ENCODE results near the gene PRTG.
"Not testable (repeated sequence)": the region's sequence is repeated elsewhere in the genome, so short reads cannot be mapped to it uniquely, and the experiment has no call there.

The PRTG gene

DNA sequence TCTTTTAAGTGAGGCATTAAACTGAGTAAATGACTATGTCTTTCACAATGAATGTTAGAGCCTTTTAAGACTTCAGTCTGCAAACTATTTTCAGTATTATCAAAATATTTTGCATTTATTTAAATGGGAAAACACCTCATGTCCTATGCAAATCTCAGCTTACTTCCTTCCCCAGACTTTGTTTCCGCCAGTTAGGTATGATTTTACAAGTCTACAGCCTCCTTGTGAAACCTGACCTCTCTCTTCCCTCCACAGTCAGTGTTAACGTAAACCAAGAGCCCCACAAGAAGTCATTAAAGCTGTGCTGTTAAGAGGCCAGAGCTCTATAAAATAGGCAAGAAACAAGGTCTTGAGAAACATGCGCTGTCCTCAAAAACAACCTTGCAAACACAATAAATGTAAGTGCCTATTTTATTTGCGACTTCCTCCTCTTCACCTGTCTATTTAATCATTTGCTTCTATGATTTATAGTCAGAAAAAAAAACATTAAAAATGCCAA is 48.3 kb downstream of the PRTG start:
- DNase-seq: no peak

DNA sequence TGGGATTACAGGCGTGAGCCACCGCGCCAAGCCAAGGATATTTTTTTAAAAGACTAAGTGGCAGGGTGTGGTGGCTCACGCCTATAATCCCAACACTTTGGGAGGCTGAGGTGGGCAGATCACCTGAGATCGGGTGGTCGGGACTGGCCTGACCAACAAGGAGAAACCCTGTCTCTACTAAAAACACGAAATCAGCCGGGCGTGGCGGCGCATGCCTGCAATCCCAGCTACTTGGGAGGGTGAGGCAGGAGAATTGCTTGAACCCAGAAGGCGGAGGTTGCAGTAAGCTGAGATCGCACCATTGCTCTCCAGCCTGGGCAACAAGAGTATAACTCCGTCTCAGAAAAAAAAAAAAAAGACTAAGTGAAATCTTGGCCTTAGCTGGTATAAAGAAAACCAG is 49.8 kb downstream of the PRTG start:
- not testable (repeated sequence) for DNase-seq

DNA sequence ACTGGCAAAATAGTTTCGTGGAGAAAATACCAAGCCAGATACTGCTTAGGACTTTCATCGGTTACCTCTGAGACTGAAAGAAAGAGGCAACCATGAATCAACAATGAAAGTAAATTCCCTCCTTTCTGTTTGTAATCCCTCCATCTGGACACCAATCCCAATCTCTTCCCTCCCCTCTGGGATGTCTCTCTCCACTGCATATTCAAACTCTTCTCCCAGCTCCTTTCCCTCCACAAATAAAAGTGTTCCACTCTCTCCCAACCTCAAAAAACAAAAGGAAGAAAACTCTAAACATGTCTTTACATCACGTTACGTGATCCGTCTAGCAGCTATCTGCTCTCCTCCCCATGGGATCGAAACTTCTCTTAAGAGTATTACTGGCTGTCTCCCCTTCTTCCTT is 55.2 kb downstream of the PRTG start:
- DNase-seq: no peak

DNA sequence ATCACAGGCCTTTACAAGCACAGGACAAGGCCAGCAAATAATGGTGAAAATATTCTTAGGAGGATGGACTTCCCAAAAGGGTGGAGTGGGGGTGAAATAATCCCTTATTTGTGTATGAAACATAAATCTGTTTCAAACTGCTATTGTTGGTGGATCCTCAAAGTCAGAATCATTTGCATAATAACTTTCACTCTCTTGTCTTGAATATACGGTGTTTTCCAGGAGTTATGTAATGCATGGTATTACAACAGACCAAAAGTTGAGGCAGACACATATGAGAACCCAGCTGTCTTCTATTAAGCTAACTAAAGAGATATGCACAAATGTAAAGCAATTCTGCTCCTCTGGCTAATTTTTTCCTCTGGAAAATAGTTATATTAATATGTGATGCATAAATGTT is 57.7 kb downstream of the PRTG start:
- no peak for DNase-seq

DNA sequence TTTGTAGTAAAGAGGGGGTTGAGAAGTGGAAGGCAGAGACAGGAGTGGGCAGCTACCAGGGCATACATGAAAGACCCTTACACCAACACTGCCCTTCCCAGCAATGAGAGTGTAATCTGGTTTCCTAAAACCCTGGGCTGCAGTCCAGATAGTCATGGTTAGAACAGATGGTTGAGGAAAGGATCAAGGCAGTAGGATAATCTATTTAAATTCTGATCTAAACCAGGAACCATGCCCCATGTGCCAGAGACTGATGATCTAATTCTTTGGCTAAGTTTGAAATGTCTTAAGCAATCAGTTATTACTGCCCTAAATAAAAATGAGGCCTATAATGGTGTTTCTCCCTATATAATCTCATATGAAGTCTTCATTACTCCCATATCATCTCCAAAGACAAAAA is 59.6 kb downstream of the PRTG start:
- DNase-seq: no peak

DNA sequence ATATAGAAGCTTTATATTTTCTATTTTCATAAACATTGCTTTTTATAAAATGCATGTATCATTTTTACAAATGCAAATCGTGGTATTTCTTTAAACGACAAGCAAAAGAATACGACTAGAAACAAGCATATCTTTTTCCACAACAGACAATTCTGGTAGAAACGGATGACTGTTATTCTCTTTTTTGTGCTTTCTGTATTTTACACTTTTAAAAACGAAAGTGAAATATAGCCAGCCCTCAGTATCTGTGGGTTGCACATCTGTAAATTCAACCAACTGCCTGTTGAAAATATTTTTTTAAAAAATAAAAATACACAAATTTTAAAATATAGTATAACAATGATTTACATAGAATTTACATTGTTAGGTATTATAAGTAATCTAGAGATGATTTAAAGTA is 61.3 kb downstream of the PRTG start:
- no peak for DNase-seq

DNA sequence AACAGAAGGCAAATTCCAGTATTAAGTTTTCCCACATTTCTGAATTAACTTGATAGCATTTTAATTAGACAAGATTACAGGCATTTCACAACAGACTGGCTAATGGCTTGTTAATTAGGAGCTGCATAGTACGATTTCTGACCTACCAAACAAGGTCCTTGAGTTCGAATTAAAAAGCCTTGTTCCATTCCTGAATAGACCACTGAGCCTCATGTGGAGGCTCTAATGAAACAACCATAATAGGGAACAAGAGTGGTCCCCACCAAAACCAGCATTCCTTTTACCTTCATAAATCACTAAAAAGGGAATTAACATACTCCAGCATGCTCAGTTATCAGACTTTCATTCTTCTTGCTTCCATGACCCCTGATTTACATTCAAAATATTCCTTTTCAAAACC is 66.4 kb downstream of the PRTG start:
- no peak for DNase-seq

DNA sequence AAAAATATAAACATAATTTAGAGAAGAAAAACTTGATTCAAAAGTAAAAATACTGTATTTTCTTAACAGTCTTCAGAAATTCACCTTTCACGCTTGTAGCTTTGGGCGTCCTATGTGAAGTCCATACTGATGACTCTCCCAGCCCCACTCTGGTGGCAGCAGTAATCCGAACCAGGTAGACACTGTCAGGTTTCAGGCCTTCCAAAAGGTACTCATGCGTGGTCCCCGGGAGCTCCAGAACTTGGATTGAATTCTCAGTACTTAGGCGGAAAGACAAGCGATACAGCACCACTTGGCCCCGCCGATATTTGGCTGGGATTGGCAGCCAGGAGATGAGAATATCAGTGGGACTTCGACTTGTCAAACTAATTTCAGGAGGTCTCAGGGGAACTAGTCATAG is 69.7 kb downstream of the PRTG start:
- no peak for DNase-seq

DNA sequence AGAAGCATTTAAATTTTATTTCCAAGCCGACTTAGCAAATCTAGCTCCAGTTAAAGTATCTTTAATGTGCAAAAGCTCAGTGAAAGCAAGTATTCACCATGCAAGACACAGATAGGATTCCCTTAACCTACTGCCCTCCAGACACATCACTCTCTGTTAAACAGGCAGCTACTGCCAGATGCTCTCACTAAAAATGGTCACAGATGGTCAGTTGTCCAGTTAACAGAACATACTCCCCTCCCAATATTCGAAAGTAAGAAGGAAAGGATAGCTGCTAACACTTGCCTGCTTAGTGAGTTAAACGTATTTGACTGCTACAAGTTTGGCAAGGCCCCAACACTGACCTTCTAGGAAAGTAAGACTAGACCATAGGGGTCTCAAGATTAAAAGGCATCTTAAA is 73.7 kb downstream of the PRTG start:
- no peak for DNase-seq

DNA sequence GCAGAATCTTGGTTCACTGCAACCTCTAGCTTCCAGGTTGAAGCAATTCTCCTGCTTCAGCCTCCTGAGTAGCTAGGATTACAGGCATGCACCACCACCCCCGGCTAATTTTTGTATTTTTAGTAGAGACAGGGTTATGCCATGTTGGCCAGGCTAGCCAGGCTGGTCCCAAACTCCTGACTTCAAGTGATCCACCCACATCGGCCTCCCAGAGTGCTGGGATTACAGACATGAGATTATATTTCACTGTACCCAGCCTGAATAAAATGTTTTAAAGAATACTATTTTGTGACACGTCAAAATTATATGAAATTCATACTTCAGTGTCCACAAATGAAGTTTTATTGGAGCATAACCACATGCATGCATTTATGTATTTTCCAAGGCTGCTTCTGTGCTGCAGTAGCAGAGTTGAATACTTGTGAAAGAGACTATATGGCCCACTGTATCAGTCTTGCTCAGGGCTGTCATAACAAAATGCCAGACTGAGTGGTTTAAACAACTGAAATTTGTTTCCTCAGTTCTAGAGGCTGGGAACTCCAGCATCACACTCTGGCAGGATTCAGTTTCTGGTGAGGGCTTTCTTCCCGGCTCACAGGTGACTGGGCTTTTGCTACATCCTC is 77.2 kb downstream of the PRTG start:
- no peak for DNase-seq

DNA sequence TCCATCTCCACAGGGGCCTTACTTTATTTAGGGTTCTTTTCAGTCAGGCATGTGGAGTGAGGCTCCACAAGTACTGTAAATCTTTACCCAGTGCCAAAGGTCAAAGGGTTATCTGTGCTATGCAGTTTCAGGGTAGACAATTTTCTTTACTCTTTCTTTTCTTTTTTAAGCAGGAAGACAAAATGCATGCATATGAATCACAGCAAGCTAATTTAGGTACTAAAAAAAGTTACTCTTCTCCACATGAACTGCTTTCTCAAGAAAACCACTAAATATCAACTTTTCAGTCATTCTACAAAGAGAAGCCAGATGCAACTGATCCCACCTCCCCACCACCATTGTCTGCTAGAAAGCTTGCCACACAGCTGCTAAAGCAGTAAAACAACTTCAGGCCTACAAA is 81.5 kb downstream of the PRTG start:
- no peak for DNase-seq

DNA sequence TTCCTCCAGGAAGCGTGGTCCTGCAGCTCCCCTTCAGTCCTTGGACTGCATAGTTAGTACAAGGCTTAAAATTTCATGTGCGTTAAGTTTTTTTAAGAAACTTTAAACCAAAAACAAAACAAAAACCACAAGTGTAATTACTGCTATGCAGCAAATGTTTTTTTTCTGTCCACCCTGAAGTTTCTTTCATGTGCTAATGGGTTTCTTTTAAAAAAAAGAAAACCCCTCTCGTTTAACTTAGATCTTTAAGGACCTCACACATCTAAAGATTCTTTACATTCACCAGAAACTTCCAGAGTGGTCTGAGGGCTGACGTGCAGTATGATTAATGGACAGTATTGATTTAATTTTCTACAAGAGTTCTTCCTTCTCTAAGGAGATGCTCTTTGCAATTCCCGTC is 82.8 kb downstream of the PRTG start:
- DNase-seq: no peak

DNA sequence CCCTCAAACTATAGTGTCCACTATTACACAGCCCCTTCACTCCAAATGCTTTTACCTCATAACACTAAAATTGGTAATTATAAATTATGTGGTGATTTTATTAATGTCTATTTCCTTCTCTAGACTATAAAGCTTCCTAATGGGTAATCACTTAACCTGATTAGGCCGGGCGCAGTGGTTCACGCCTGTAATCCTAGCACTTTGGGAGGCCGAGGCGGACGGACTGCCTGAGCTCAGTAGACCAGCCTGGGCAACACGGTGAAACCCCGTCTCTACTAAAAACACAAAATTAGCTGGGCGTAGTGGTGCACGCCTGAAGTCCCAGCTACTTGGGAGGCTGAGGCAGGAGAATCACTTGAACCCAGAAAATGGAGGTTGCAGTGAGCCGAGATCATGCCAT is 83.5 kb downstream of the PRTG start:
- no peak for DNase-seq

DNA sequence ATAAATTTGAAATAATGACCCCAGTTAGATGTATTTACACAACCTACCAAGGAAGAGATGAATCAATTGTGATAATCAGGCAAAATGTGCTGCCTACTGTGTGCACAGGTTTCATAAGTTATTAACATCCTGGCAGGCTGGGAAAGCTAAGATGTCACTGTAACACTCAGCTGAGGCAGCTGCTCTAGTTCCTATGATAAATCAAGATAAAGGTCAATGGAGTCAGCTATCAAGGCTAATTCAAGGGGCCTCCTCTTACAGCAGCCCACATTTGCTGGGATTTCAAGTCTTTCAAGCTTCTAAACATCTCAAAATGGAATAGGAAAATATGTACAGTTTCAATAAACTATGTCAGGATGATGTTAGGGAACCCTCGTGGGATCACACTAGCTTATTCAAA is 84.1 kb downstream of the PRTG start:
- no peak for DNase-seq

DNA sequence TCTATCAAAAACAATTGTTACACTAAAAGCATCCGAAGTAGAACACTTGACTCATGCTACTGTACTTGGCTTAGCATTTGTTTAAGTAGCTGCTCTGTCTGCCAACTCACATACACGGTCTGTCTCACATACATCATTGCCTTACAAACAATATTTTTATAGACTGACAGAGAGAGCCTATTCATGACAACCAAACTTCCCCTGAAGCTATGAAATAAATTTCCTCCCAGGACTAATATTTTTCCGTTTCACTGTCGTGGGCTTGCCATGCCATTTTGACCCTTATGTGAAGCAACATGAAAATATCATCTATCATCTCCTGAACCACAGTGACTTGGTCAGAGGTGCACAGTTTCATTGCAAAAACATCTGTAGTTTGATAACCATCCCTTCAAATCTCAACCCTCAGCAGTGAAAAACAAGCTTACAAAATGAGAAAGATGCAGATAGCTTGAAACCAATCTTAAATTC is 88.4 kb downstream of the PRTG start:
- no peak for DNase-seq

DNA sequence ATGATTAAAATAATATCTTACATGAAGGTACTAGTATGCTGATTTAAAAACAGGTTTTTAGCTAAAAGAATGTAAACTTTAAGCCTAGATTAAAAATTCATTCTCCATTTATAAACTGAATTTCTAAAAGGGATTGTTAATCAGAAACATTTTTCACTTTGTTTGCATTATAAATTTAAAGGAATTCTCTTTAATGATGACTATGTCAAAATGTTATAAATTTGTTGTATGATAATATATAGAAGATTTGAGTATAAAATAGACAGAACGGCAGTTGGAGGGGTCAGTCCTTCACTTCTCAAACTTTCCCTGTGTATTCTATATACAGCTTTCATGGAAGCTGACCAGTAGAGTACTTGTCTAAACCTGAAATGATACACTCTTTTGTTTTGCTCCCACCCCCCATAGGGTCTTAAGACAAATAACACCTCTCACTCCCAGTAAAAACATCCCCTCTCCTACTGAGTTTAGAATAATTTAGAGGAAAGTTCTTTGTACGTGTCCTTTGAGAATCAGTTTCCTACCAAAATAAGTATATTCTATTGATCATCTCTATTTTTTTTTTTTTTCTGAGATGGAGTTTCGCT is 90.0 kb downstream of the PRTG start:
- no peak for DNase-seq

DNA sequence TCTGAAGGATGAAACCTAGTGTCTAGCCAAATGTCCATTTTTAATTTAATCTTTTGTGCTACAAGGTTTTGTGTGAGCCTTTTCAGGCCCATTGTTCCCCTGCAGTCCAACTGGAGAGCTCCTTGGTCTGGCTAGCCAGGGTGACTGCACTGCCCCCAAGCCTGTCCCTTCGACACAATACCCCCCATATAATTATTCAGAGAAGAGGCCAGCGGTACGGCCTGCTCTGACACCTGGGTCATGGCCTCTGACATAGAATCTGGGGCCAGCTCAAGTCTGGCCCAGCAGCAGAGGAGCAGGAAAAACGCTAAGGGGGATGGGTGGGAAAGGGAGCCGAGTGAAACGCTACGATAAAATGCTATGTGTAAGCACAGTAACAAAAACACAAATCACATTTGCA is 90.6 kb downstream of the PRTG start:
- DNase-seq: no peak

DNA sequence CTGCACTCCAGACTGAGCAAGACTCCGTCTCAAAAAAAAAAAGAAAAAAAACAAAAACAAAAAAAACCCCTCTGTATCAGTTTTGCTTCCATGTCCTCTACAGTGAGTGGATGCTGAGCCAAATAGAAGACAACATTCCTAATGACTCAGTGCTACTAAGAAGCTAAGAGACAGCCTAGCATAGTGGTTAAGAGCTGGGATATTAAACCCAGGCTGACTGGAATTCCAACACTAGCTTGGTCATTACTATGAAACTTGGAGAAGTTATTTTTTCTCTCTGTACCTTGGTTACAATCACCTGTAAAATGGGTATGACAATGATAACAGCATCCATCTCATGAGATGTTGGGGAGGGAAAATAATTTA is 93.9 kb downstream of the PRTG start:
- no peak for DNase-seq

DNA sequence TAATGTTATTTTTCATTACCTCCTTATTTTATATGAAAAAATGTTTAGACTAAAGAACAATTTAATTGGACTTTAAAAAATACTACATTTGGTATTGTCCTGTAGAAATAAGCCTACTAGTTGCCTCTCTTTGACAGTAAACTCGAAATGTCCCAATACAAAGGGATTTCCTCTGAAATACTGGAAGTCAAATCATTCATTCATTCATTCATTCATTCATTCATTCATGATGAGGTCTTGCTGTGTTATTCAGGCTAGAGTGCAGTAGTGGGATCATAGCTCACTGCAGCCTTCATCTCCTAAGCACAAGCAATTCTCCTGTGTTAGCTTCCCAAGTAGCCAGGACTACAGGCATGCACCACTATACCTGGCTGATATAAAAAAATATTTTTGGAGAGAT is 104.2 kb downstream of the PRTG start:
- DNase-seq: no peak

DNA sequence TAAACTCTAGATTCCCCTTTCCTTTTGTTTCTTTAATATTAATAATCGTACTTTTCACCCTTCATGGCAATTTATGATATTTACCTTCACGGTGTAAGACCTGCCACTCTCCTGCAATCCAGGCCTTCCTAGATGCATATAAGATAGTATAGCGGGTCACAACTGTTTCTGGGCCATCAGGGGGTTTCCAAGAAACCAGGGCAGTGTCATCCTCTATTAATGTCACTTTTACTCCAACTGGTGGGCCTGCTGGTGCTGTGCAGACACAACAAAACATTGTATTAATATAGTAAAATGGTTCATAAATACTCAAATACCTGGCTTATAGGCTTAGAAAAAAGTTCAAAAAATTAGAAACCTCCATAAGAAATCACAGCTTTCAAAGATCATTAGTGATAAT is 105.9 kb downstream of the PRTG start:
- DNase-seq: no peak

DNA sequence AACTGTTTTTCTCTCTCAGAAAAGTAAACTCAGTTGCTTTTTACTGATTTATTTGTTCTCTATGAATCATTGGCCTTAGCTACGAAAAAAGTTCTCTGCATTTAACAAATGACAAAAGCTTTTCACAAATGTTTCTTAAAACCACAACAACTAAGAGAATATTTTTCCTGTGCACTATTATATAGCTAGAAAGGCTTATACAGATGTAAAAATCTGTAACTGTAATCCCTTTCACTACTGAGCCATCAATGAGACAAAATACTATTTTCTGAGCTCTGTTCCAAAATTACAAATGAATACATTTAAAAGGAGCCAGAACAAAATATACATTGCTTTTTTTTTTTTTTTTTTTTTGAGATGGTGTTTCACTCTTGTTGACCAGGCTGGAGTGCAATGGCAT is 109.2 kb downstream of the PRTG start:
- no peak for DNase-seq

DNA sequence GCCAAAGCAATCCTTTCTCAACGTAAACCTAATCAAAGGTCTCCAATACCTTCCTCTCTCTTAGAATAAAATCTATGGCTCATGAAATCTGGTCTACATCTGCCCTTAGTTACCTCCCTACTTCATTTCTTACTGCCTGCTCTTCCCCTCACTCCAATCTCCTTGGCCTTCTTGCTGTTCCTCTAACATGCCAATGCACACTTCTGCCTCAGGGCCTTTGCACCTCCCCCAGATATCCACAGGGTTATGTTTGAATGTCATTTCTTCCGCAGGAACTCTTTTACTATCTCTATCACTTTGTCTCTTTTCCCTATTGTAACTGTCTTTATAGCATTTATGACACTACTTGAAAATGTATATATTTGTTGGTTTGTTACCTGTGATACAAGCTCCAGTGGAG is 110.5 kb downstream of the PRTG start:
- DNase-seq: no peak

DNA sequence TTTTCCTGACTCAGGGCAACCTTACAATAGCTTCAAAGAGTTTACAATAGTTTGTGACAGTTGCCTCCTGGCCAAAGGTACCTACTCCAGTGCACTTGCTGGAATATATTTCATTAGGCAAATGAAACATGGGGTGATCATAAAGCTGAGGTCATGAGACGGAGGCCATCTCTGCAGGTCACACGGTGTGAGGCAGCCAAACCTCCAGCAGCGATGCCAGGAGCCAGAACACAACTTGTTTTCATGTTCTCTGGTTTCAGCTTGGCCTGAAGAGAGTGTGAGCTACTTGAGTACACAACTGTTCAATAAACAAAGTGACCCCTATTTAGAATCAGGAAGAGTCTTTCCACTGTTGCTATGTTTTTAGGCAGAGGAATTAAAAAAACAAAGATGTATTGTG is 112.1 kb downstream of the PRTG start:
- DNase-seq: no peak

DNA sequence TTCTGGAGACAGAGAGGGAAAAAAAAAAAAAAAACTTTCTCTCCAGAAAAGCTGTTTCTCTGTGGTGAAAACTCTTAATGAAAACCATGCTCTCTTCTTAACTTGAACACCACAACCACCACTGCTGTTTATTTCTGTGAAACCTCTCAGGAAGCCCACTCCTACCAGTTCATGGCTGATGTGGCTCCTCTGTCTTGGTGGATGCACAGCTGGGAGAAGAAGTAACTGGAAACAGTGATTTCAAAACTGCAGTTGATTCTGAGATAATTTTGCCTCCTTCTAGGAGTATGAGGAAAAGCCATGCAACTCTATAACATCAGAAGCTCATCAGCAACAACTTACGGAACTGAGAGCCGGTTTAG is 114.6 kb downstream of the PRTG start:
- DNase-seq: no peak

DNA sequence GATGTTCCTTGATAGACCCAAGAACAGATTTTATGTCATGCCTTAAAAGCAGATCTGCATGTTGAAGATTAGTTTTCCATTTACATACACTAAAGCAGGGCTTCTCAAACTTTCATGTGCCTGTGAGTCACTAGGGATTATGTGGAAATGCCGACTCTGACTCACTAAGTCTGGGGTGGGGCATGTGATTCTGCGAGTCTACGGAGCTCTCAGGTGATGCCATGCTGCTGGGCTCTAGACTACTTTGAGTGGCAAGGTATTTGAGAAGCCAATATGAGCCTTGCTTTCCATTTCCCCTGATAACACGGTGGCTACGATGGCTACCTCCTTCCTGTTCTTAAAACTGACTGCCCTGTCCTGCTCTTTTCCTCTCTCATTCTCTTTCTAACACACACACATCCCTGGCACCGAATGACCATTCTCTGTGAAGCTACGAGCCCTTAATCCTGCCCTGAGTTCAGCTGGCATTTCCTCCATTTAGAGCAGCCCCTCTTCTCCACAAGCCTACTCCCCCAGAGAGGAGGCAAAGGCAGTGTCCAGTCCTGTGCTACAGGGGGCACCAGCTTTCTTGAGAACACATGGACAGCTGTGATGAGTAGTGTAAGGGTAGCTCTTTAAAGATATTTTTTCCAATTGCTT is 115.1 kb downstream of the PRTG start:
- DNase-seq: no peak
